Hypothalamus (tissue), 51 donors: ENCODE results near the gene GRID1.
"Not testable (repeated sequence)": the region's sequence is repeated elsewhere in the genome, so short reads cannot be mapped to it uniquely, and the experiment has no call there.

ENCODE experiments used
- DNase-seq, 51 donors: peaks; one replicate each; lab custom pipeline; 2025; lab: John Stamatoyannopoulos, UW

GRID1 gene

DNA sequence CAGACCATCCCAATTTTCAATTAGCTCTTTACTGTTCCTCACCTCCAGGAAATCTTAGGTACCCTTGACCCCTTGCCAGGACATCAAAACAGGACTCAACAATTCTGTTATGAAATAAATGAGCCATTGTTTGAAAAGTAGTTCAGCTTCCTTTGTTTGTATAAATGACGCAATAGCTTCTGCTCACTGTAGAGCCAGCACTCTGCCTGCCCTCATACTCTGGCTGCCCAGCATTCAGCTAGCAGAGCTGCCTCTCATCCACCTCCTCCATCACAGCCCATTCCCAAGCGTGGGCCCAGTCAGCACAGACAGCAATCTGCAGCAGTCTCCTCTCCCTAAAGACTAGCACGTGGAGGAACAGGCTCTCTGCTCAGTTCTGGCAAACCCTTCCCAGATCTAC, 478.6 kb downstream of the GRID1 start:
- peak in 9 of 51 donors; percentile 2 to 26 (median 7) for DNase-seq

DNA sequence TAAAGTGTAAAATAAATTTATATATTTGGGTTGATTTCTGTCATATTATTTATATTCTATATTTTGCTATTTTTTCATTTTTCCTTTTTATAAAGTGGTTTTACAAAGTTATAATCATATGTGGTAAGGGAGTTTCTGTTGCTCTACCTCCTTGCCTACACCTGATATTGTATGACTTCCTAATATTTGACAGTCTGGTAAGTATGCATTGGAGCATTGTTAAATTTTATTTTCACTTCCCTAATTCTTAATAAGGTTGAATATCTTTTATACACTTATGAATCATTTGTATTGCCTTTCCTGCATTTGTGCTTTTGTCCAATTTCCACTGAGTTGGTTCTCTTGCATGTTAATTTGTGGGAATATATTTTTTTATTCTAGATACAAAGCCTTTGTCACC, 492.4 kb downstream of the GRID1 start:
- no peak for DNase-seq

DNA sequence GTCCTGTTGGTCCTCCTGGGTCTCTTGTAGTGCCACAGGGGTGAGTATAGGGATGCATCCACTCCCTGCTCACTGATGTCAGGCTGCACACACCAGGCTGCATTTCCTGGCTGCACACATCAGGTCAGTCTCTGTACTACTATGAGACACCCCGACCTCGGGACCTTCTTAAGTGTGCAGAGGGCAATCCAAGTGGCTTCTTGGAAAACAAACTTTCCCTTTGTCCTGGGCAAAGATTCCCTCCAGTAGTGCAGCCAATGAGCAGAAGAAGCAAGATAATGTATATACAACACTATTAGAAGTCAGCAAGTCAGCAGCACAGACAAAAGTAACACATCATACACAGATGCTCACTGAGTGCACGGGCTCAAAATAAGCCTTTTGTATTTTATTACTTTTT, 493.5 kb downstream of the GRID1 start:
- DNase-seq: no peak

DNA sequence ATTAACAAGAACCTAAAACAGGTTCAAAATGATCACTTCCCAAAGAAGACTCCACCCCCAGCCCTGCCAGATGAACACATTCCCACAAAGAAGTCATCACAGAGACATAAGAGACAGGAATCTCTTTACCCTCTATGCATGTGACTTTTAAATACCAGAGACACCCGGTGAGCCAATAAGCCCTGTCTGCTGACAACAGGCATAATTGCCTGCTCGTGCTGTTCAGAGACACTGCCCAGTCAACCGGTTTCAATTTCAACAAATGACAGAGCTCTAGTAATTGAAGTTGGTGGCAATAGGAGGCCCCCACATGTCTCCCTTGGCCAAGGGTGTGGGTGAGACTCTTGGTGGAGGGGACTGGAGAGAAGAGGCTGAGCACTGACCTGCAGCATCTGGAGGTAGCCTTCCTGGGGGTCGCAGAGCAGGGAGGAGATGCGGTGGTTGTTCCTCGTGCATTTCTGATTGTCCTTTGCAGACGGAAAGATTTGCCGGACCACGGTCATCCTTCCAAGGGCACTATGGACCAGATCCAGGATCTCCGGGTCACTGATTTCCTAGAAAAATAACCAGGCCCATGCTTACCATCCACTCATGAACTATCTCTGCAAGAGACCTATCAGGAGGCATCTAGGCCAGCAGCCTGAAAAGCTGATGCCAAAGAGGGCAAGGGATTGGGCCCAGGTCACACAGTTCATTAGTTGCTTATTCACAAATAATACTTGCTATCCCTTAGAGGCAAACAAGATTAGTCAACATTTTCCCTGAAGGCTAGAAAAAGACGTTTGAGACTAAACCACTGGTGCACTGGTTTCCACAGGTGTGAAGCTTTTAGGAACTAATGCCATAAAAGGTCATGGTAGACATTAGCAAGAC, 497.7 kb downstream of the GRID1 start:
- DNase-seq: no peak

DNA sequence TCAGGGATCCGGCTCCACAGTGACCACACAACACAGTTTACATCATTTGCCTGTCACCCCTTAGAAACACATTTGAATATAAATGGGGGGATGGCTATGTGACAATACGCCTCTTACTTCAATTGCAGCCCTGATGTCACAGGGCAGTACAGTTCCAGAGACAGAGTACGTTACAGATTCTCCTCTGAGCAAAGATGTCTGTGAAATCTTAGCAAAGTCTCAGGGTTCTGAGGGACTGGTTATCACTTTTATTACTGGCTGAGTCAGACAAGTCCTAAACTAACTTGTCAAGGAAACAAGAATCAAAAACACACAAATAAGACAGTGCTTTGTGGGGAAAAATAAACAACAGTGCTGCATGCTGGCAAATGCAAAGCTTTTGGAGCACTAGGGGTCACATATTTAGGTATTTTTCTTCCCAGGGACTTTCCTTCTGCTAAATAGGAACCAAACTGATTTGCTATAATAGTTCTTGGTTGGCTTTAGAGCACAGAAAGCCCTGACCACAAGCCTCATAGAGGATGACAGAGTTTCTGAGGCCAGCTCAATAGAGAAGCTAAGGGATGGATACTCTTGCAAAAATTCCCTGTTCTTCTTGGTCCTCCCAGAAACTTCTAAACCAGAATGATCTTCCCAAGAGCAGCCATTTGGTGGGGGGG, 501.6 kb downstream of the GRID1 start:
- DNase-seq: no peak

DNA sequence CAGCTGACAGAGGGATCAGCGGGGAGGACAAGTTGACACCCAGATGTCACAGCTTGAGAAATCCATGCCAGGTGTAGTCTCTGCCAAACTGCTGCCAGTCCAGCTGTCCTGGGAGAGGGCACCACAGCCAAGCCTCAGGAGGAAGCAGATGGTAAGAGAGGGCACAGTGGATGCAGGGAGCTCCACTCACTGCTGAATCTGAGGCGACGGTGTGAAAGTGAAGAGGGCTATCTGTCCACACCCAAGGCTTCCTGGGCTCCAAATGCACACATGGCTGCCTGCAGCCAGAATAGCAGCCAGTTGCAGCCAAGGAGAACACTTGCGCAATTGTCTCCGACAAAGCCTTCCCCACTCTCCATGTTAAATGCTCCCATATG, 502.4 kb downstream of the GRID1 start:
- peak in 1 of 51 donors; percentile 3 for DNase-seq

DNA sequence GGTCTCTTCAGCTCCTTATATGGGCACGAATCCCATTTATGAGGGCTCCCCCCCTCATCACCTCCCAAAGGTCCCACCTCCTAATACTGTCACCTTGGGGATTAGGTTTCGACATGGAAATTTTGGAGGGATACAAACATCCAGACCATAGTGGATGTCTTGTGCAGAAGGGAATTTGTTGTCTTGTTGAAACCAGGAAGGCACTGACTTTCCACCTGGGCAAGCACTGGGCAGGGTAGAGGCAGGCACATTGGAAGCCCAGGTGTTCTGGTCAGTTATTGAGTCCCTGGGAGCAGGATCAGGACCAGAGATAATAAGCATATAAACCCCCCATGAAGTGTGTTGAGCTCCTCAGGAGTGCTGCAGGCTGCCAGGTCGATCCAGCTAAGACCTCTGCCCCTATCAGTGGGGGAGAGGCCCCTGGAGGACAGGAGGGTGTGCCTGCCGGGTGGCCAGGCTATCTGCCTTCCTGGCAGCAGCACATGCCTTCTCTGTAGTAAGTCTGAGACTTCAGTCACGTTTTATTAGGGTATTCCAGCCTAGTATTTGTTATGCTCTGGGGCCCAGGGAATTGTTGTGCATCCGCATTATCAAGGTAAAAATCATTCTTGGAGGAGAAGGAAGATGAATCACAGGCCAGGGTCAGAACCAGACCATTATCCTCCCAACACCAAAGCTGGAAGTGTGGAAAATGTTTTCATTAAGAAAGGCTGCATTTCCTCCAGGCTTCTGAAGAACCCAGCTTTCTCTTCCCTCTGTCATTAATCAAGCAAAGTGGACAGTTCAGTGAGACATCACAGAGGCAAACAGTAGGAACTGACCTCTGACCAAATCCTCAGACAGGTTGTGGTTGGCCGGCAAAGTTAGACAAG, 503.1 kb downstream of the GRID1 start:
- no peak for DNase-seq

DNA sequence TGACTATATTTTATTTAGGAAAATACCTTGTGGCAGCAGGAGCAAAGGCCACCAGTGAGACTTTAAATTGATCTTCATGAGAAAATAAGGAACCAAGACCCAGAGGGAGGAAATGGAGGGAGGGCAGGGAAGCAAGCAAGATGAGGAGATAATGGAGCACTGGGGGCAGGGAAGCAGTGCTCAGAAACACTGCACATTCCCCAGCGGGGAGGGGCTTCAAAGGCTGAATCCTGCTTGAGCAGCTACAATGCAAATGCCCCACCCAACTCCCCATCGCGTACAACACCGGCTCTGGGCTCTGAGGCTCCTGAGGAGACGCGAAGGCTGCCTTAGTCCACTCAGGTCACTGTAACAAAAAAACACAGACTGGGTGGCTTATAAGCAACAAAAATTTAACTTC, 503.8 kb downstream of the GRID1 start:
- DNase-seq: no peak

DNA sequence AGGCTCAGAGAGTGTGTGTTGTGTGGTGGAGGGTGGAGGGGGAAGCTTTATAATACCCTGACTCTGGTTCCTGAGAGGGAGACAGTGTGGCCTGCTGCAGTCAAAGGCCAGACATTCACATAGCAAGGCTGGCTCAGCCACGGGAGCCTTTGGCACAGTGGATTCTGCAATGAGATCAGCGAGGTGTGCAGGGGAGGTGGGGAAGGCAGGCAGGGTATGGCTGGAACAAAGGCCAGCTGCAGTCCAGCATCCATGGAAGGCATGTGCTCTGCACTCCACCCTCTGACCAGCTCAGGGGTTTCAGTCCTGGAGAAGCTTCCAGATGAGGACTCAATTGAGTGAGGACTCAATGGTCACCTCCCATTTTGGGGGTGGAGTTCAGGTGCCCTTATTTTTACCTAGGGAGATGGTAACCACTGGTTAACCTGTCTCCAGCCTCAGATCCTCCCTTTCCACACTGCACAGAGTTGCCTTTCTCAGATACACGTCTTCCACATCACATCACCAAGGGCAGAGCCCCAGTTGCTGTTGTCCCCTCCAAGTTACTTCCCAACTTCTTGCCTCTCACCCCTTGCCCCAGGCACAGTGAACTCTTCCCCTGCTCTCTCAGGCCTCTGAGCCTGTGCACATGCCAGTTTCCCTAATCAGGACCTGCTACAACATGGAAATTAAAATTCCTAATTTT, 504.9 kb downstream of the GRID1 start:
- DNase-seq: no peak

DNA sequence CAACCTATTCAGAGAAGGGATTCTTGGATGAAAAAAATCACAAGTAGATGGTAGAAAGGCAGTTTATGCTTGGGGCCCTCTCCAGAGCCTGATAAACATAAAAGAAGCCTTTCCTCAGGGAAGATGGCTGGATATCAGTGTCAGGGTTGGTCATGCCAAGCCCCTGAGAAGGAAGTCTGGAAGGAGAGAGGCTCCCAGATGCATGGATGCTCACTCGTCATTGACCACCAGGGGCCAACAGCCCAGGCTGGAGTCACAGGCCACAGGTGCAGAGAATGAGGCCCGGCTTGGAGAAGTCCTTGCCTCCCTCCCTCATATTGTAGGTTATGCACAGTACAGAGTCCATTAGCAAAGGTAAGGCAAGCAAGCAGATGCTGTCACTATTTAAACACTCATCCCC, 506.7 kb downstream of the GRID1 start:
- no peak for DNase-seq

DNA sequence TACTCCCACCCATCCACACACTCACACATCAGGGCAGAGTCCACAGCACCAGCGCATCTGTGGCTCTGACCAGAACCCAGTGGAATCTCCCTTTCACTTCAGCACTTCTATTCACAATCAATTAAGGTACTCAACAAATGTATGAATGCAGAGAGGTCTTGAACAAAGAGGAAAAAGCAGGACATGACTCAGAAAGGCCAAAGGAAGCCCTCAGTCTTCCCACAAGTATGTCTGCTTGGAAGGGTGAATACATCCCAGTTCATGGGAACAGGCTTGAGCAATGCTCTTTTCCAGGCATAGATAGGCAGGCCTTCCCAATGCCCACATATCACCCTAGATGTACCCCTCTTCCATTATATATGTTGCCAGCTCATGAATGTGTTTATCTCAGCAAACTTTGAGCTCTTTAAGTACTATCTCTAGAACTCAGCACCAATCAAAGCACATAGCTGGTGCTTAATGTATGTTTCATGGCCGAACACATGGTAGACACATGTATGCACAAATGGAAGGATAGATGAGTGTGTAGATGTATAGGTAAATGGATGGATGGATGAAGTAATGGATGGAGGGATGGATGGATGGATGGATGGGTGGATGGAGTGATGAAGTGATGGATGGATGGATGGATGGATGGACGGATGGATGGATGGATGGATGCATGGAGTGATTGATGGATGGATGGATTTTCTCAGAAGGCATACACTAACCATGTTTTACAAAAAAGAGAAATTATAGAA, 507.6 kb downstream of the GRID1 start:
- DNase-seq: no peak

DNA sequence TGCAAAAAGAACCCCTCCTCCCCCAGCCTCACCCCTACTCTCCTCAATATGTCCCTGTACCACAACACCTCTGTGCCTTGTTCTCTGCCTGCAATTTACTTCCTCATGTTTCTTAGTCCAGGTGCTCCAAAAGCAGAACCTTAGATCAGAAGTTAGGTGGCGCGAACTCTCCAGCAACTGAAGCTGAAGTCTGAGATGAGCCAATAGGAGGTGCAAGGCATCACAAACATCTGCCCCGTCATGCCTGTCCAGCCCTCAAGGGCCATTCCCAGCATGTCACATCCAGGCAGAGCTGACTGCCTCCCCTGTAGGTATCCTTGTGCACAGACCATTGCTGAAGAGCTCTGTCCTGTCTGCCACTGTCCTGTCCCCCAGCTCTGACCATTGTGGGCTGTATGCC, 508.8 kb downstream of the GRID1 start:
- DNase-seq: no peak

DNA sequence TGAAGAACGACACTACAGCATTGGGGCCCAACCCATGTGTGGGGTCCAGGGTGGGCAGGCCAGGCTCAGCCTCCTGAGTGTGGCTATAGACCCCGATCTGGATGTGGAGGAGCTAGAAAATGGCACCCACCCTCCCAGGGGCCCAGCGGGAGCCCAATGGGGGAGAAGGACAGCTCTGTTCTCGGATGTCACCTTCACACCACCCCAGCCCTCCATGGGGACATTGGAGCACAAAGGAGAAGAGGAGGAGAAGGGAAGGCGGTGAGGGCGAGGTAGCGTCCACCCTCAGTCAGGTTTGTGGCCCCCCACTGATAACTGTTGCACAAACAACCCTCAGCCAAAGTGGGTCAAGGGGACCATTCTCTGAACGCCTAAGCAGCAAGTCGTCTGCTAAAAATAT, 509.3 kb downstream of the GRID1 start:
- no peak for DNase-seq

DNA sequence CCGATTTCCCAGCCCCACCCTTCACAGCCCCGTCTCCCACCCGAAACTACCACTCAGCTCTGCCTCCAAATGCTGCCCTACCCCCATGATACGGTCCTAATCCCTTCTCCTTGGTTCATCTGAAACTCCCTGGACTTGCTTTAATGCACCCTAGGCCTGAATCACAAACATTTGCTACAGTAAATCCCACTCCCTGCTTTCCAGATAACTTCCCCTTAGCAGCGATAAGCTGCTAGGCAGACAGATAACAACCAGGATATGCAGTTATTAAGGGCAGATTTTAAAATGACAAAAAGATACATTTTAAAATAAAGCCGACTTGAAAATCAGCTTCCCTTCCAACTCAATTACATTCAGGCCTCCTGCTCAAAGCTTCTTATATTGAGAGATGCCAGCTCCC, 514.7 kb downstream of the GRID1 start:
- DNase-seq: no peak

DNA sequence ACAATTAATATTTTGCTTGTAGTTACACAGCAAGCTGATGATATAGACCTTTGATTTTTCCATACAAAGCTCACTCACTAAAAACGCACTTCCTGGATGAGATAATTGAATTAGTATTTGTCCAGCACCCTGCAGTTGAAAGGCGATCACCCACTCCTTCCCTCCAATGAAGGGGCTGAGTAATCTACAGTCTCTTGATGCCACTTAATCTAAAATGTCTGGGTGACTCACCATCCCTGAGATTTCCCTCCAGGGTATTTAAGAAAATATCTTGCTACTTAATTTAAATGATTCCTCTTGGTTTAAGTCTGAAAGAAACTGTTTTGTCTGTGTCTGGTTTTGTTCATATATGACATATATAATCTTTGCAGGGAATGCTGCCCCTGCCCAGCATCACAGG, 515.3 kb downstream of the GRID1 start:
- DNase-seq: no peak

DNA sequence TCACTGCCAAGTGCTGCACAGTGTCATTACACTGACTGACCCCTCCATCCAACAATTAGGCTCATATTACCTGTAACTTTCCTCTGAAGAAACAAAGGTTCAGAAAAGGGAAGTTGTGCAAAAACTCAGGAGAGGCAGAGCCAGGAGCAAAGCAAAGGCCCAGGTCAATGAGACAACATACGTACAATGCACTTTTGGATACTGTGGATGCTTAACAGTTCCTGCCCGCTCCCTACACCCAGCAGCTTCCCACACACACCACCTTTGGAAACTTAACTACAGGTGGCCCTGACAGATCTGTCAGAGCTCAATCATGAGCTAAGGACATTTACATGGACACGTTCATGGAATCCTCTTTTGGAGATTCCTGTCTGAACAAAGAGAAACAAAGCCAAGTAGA, 515.9 kb downstream of the GRID1 start:
- DNase-seq: no peak

DNA sequence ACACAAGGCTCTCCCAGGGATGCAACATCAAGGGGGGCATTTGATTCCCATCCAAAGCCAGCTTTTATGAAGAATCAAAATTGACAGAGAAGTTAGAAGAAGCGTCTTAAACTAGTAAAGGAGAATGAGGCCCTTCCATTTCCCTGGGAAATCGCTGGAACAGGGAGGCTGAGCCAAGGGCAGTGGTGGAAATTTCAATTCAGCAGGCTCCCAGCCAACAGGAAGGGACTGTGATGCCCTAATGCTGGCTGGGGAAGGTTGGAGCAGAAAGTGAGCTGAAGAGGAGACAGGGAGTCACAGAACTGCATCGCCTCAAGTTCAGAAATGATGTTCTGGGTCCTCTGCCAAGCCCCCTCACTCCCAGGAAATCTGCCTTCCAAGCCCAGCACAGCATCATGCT, 517.3 kb downstream of the GRID1 start:
- DNase-seq: peak in 9 of 51 donors; percentile 9 to 33 (median 16)

DNA sequence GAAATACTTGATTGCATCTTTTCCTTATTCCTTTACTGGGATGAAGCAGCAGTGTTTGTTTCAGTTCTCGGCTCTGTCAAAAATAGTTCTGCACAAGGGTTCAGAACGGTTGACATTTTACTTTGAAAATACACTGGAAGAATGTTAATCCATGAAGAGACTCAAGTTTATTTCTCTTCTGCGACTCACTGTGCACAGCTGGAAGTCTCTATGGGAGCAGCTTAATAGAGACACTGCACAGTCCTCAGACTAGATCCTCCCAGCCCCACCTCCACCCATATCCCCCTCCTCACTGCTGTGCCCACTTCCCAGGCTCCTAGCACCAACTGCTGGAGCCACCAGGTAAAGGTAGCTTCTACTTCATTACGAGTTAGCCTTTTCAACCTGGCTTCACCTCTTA, 517.8 kb downstream of the GRID1 start:
- DNase-seq: no peak

DNA sequence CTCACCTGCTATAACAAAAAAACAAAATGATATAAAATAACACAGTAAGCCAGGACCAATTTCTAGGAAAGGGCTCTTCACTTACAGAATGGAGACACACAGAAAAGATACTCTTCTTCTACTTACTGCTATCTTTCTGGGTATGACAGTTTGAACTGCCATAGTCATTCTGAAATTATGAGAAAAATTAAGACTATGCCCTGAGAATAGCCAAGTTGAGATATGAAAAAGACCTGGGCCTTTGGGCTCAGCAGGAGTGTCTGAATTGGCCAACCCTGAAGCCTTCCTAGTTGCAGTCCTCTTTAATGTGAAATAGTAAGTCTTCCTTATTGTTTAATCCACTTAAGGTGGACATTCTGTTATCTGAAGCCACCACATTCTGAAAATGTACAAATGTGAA, 519.5 kb downstream of the GRID1 start:
- DNase-seq: no peak

DNA sequence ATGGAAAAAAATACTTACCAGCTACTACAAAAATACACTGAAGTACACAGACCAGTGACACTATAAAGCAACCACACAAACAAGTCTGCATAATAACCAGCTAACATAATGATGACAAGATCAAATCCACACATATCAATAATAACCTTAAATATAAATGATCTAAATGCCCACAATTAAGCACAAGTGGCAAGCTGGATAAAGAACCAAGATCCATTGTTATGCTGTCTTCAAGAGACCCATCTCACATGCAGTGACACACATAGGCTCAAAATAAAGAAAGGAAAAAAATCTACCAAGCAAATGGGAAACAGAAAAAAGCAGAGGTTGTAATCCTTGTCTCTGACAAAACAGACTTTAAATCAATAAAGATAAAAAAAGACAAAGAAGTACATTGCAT, 527.9 kb downstream of the GRID1 start:
- not testable (repeated sequence) for DNase-seq
